Neural cell (in vitro differentiated cells): ENCODE measurements around the gene OGFOD3. TPM values are rescaled to one million over a fixed set of nuclear protein-coding genes. Genes with fewer than 3 reads are reported as not detected.
"Not testable (repeated sequence)": the region's sequence is repeated elsewhere in the genome, so short reads cannot be mapped to it uniquely, and the experiment has no call there.

ENCODE experiments used
- H2AFZ ChIP-seq: fragments of 200-600, 300-800 bp; sonication (generic), shearing (Covaris generic); 2 replicates; pipeline ENCODE4 v1.6.0; 2014; ENCODE audit warnings: low read depth, mild to moderate bottlenecking, antibody characterized with exemption, low read length, moderate library complexity
- H3F3A ChIP-seq: fragments of 200-600 bp; shearing (Covaris generic); 2 replicates; pipeline ENCODE4 v1.6.1; 2016; ENCODE audit warnings: mild to moderate bottlenecking, moderate library complexity, mixed read lengths, antibody characterized with exemption, low read length; ENCODE audit not compliant: insufficient read depth, poor library complexity, severe bottlenecking
- H3K27ac ChIP-seq: fragments of 200-600, 300-800 bp; sonication (generic), shearing (Covaris generic); 2 replicates; pipeline ENCODE4 v1.5.1; 2014; ENCODE audit warnings: mild to moderate bottlenecking, low read length, moderate library complexity
- H3K27me3 ChIP-seq: fragments of 300-800, 200-600 bp; sonication (generic), shearing (Covaris generic); 2 replicates; pipeline ENCODE4 v1.6.0; 2014; ENCODE audit warnings: mild to moderate bottlenecking, low read depth, low read length, moderate library complexity; ENCODE audit not compliant: insufficient read depth
- H3K36me3 ChIP-seq: fragments of 300-800, 200-600 bp; sonication (generic), shearing (Covaris generic); 2 replicates; pipeline ENCODE4 v1.5.1; 2014; ENCODE audit warnings: mild to moderate bottlenecking, antibody characterized with exemption, low read length, moderate library complexity; ENCODE audit not compliant: insufficient read depth
- H3K4me2 ChIP-seq: fragments of 300-800, 200-600 bp; sonication (generic), shearing (Covaris generic); 2 replicates; pipeline ENCODE4 v1.6.0; 2014; ENCODE audit warnings: mild to moderate bottlenecking, low read length
- H3K4me3 ChIP-seq: fragments of 300-800, 200-600 bp; sonication (generic), shearing (Covaris generic); 2 replicates; pipeline ENCODE4 v1.5.1; 2014; ENCODE audit warnings: mild to moderate bottlenecking, low read length, moderate library complexity
- H3K79me2 ChIP-seq: fragments of 200-600 bp; shearing (Covaris generic); replicated peaks from 2 replicates; pipeline ENCODE4 v1.6.0; 2014; ENCODE audit warnings: mild to moderate bottlenecking, low read length, moderate library complexity; ENCODE audit not compliant: insufficient read depth
- H3K9ac ChIP-seq: fragments of 300-800, 200-600 bp; sonication (generic), shearing (Covaris generic); 2 replicates; pipeline ENCODE4 v1.6.1; 2016; ENCODE audit warnings: mild to moderate bottlenecking, low read length, mixed read lengths
- H3K9me2 ChIP-seq: fragments of 200-600 bp; shearing (Covaris generic); 2 replicates; pipeline ENCODE4 v1.6.1; 2016; ENCODE audit warnings: mild to moderate bottlenecking, low read length, mixed read lengths; ENCODE audit not compliant: insufficient read depth
- H3K9me3 ChIP-seq: fragments of 200-600, 300-800 bp; sonication (generic), shearing (Covaris generic); 2 replicates; pipeline ENCODE4 v1.6.1; 2016; ENCODE audit warnings: mild to moderate bottlenecking, mixed run types, low read length, moderate library complexity, mixed read lengths
- H4K20me1 ChIP-seq: fragments of 200-600 bp; shearing (Covaris generic); 2 replicates; pipeline ENCODE4 v1.6.1; 2016; ENCODE audit warnings: mild to moderate bottlenecking, mixed run types; ENCODE audit not compliant: insufficient read depth
- CTCF ChIP-seq: fragments of 450-650 bp; IDR thresholded peaks from 2 replicates; pipeline ENCODE4 v1.5.1; 2014; ENCODE audit warnings: antibody characterized with exemption, mild to moderate bottlenecking, moderate library complexity; ENCODE audit not compliant: poor library complexity, severe bottlenecking
- EP300 ChIP-seq: fragments of 450-650 bp; conservative IDR thresholded peaks from 2 replicates; pipeline ENCODE4 v1.6.1; 2014; ENCODE audit warnings: antibody characterized with exemption, mild to moderate bottlenecking, moderate library complexity; ENCODE audit not compliant: poor library complexity, severe bottlenecking
- EZH2 ChIP-seq: fragments of 200-600, 300-800 bp; shearing (Covaris generic), sonication (generic); IDR thresholded peaks from 2 replicates; pipeline ENCODE4 v1.6.1; 2014; ENCODE audit warnings: antibody characterized with exemption, low read length, borderline replicate concordance, mild to moderate bottlenecking; ENCODE audit not compliant: insufficient read depth, poor library complexity, severe bottlenecking
- MXI1 ChIP-seq: fragments of 450-650 bp; conservative IDR thresholded peaks from 2 replicates; pipeline ENCODE4 v1.6.1; 2014; ENCODE audit warnings: antibody characterized with exemption, mild to moderate bottlenecking; ENCODE audit not compliant: poor library complexity, severe bottlenecking
- POLR2AphosphoS5 ChIP-seq: IDR thresholded peaks from 2 replicates; pipeline ENCODE4 v1.6.1; 2012
- RAD21 ChIP-seq: fragments of 450-650 bp; conservative IDR thresholded peaks from 2 replicates; pipeline ENCODE4 v1.6.1; 2014; ENCODE audit warnings: antibody characterized with exemption, mild to moderate bottlenecking, moderate library complexity
- REST ChIP-seq: IDR thresholded peaks from 2 replicates; pipeline ENCODE4 v1.6.1; 2012; ENCODE audit warnings: borderline replicate concordance
- SMC3 ChIP-seq: fragments of 450-650 bp; conservative IDR thresholded peaks from 2 replicates; pipeline ENCODE4 v1.6.1; 2014; ENCODE audit warnings: antibody characterized with exemption, mild to moderate bottlenecking, moderate library complexity; ENCODE audit not compliant: poor library complexity
- TAF1 ChIP-seq: IDR thresholded peaks from 2 replicates; pipeline ENCODE4 v1.6.1; 2012; ENCODE audit warnings: low read depth
- polyA plus RNA-seq: library from polyadenylated mRNA; depleted of rRNA; stranded (reverse); fragments of >200 nt; gene quantifications from 2 replicates; pipeline ENCODE4 v1.2.3, GENCODE V29; 2014

OGFOD3 gene
- polyA plus RNA-seq, 1 donor from 2014 or later: 22.6 TPM

- not testable (repeated sequence) for H3K9me3 ChIP-seq, H3K27me3 ChIP-seq, H3K27ac ChIP-seq, H3K9me2 ChIP-seq, H3K9ac ChIP-seq, H3K36me3 ChIP-seq, H2AFZ ChIP-seq, H3K4me3 ChIP-seq, H4K20me1 ChIP-seq, H3K79me2 ChIP-seq, H3F3A ChIP-seq, H3K4me2 ChIP-seq
- TF ChIP-seq EZH2: peak; percentile 40
Observed at GRCh38 chr17:82359451-82360074, 58.8 kb downstream of the OGFOD3 start.

GRCh38 chr17:82358465-82359350, 59.7 kb downstream of the OGFOD3 start, which contains the start of gene TEX19:
TSS of gene TEX19 (plus strand) at chr17:82359247. CDS start at chr17:82362151, 2,904 bp downstream.
- TF ChIP-seq SMC3: peak; percentile 29
- TF ChIP-seq EZH2: no peak
- no peak for TF ChIP-seq POLR2AphosphoS5
- peak; percentile 43 for TF ChIP-seq CTCF
- peak; percentile 28 for TF ChIP-seq RAD21
- H3K4me3 ChIP-seq: no peak within 1 kb of the TSS
- H4K20me1 ChIP-seq: no peaks in the 10 kb centered on the region
- no peaks in the 10 kb centered on the region for H3K36me3 ChIP-seq
- no peak within 1 kb of the TSS for H3K27ac ChIP-seq
- no peaks in the 10 kb centered on the region for H3K9me3 ChIP-seq
- no peaks in the 10 kb centered on the region for H3K9me2 ChIP-seq
- H3F3A ChIP-seq: no peaks in the 10 kb centered on the region
- peaks cover 7% of the 10 kb centered on the region for H3K27me3 ChIP-seq
- no peak within 1 kb of the TSS for H3K9ac ChIP-seq
- H3K4me2 ChIP-seq: no peak within 1 kb of the TSS
- H2AFZ ChIP-seq: no peak within 1 kb of the TSS
- H3K79me2 ChIP-seq: no peaks in the 10 kb centered on the region

DNA sequence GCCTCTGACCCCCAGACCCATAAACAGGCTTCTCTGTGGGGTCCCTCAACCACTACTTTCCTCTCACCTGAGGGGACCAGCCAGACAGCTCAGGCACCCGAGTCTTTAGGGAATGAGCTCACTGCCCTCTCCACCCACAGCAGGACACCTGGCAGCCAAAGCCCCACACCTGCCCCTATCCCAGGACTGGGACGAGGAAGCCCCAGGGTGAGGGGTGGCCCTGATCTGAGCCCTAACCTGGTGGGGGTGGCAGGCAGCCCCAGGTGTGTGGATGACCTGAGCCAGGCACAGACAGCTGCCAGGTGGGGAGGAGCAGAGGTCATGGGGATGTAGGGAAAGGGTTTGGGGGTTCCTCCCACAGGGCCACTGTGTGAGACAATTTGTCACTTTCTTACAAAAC, 61.0 kb downstream of the OGFOD3 start:
- H3K79me2 ChIP-seq: no peaks in the 10 kb centered on the region
- H2AFZ ChIP-seq: no peak overlapping the region
- H3K4me2 ChIP-seq: no peak overlapping the region
- H3K9ac ChIP-seq: no peak overlapping the region
- no peaks in the 10 kb centered on the region for H3K36me3 ChIP-seq
- TF ChIP-seq EZH2 (no peak), EP300 (no peak), POLR2AphosphoS5 (no peak), CTCF (no peak), RAD21 (no peak), MXI1 (no peak), TAF1 (no peak), REST (no peak), SMC3 (no peak)
- no peaks in the 10 kb centered on the region for H3K9me2 ChIP-seq
- no peak overlapping the region for H3K27ac ChIP-seq
- H3K4me3 ChIP-seq: no peak overlapping the region
- no peaks in the 10 kb centered on the region for H3F3A ChIP-seq
- H3K27me3 ChIP-seq: peaks cover 7% of the 10 kb centered on the region
- H4K20me1 ChIP-seq: no peaks in the 10 kb centered on the region
- no peaks in the 10 kb centered on the region for H3K9me3 ChIP-seq
